Activated CD4-positive, alpha-beta T cell treated with anti-CD3 and anti-CD28 coated beads for 24 hours (primary cell): ENCODE data around the gene SDHA.
"Not testable (repeated sequence)": the region's sequence is repeated elsewhere in the genome, so short reads cannot be mapped to it uniquely, and the experiment has no call there.

Experiments used
- DNase-seq, 2 donors: peaks; one replicate each; pipeline ENCODE4 v3.0.0-alpha.2; 2020; ENCODE audit warnings: low read depth in 2 of 2

The SDHA gene

GRCh38 chr5:186091-187041 lies 31.8 kb upstream of the SDHA start:
- DNase-seq: no peak

GRCh38 chr5:187042-187431 lies 31.1 kb upstream of the SDHA start:
- DNase-seq: no peak

GRCh38 chr5:187617-188451 lies 30.3 kb upstream of the SDHA start:
- DNase-seq: no peak

- peak; percentile 85 for DNase-seq
These were observed 29.3 kb upstream of the SDHA start for GRCh38 chr5:188488-189481.

GRCh38 chr5:189486-189885 lies 28.6 kb upstream of the SDHA start:
- no peak for DNase-seq

- DNase-seq: no peak
These were observed 28.1 kb upstream of the SDHA start for GRCh38 chr5:189976-190365.

GRCh38 chr5:190366-191035 lies 27.6 kb upstream of the SDHA start:
- DNase-seq: no peak

- DNase-seq: no peak
These were observed 26.8 kb upstream of the SDHA start, which contains the start of gene LRRC14B for GRCh38 chr5:191036-191948. Gene LRRC14B (plus strand): TSS chr5:191495. CDS start chr5:191539, 44 bp downstream.

- no peak for DNase-seq
These were observed 26.0 kb upstream of the SDHA start for GRCh38 chr5:191949-192690.

DNA sequence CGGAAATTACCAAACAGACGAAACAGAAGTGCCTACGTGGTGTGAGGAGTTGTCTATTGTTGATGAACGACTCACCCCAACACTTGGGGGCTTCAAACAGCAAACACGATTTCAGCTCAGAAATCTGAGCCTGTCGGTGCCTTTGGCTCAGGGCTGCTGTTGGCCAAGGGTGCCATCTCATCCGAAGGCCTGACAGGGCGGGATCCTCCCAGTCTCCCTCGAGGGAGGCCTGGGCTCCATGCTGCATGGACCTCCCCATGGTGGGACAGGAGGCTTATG lies 25.5 kb upstream of the SDHA start:
- no peak for DNase-seq

GRCh38 chr5:192970-193831 lies 24.9 kb upstream of the SDHA start:
- DNase-seq: no peak

- no peak for DNase-seq
These were observed 24.0 kb upstream of the SDHA start for GRCh38 chr5:194102-194501.

DNA sequence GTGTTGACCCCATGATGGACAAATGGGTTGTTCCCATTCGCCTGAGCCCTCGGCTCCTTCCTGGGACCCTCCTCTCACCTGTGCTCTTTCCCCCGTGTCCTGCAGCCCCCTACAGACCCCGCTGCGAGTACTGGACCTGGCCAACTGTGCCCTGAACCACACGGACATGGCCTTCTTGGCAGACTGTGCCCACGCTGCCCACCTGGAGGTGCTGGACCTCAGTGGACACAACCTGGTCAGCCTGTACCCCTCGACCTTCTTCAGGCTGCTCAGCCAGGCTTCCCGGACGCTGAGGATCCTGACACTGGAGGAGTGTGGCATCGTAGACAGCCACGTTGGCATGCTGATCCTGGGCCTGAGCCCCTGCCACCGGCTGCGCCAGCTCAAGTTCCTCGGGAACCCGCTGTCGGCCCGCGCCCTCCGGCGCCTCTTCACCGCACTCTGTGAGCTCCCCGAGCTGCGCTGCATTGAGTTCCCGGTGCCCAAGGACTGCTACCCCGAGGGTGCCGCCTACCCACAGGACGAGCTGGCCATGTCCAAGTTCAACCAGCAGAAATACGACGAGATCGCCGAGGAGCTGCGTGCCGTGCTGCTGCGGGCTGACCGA lies 23.4 kb upstream of the SDHA start:
- DNase-seq: no peak

DNA sequence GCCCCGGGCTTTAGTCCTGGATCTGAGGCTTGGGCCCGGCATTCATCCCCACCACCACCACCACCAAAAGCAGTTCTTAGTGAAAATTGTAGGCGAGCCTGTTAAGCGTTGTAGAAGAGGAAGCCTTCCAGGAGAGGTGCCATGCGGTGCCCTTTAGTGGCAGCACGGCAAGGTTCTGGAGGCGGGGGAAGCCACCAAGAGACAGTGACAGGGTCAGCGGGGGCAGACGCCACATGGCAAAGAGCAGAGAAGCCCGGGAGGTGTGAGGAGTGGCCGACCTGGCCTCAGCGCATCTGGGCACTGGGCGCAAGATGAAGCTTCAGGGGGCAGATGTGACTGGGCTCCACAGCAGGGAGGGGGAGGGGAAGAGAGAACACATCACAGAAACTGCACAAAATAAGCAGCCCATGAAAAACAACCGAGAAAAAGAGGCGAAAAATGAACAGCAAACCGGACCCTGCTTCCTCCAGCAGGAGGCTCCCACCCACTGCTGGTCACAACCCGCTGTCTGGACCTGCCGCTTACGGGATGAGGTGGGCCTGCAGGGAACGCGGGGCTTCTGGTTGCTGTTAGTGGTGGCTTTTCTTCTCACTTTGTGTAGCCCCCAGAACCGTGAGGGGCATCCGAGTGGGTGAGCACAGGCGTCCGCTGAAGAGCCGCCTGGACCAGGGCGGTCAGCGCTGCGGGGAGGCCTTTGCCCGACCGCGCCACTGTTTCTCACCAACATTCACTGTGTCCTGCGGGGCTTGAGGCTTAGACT lies 22.5 kb upstream of the SDHA start:
- no peak for DNase-seq

DNA sequence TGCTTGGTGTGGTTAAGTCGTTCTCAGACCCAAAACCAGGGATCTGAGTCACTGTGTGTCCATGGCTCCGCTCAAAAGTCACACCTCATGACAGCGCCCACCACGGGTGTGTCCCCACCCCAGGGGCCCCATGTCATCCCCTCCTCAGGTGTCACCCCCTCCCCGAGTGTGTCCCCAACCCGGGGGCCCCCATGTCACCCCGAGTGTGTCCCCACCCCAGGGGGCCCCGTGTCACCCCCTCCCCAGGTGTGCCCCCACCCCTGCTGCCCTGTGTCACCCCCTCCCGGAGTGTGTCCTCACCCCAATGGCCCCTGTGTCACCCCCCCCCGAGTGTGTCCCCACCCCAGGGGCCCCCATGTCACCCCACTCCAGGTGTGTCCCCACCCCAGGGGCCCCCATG lies 21.8 kb upstream of the SDHA start:
- DNase-seq: no peak

DNA sequence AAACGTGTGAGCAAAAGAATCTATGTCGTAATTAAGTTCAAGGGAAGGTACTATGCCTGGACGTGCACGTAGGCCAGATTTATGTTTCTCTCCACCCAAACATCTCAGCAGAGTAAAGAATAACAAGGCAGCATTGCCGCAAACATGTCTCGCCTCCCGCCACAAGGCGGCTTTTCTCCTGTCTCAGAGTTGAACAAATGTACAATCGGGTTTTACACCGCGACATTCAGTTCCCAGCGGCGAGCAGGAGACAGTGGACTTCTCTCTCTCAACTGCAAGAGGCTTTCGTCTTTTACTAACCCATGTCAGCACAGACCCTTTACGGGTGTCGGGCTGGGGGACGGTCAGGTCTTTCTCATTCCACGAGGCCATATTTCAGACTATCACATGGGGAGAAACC lies 21.1 kb upstream of the SDHA start:
- DNase-seq: not testable (repeated sequence)

GRCh38 chr5:197892-198489 lies 20.1 kb upstream of the SDHA start:
- DNase-seq: no peak
